HG03097 (cell line): ENCODE data around the gene RFX4.

Experiments used
- ATAC-seq: cut with Tn5 transposase; IDR thresholded peaks from one replicate; pipeline ENCODE4 v1.9.1; 2021; ENCODE audit not compliant: unreplicated experiment, low FRiP score

RFX4 gene

GRCh38 chr12:106645465-106646330 is 62.9 kb downstream of the RFX4 start:
- no peak for ATAC-seq

DNA sequence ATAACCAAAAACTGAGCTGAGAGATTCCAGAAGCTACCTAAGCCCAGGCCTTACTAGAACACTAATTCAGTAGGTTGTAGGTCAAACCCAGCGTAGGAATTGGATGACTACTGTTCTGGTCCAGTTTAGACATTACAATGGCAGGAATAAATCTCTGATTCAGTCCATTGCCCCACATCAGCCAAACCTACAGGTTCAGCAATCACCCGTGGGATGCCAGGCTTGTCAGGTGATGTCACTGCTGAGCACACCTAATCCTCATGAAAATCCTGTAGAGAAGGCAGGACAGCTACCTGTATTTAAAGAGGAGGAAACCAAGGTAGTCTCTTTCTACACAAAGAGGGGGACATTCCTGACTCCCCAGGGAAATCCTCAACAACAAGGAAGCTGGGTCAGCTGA is 63.7 kb downstream of the RFX4 start:
- no peak for ATAC-seq

DNA sequence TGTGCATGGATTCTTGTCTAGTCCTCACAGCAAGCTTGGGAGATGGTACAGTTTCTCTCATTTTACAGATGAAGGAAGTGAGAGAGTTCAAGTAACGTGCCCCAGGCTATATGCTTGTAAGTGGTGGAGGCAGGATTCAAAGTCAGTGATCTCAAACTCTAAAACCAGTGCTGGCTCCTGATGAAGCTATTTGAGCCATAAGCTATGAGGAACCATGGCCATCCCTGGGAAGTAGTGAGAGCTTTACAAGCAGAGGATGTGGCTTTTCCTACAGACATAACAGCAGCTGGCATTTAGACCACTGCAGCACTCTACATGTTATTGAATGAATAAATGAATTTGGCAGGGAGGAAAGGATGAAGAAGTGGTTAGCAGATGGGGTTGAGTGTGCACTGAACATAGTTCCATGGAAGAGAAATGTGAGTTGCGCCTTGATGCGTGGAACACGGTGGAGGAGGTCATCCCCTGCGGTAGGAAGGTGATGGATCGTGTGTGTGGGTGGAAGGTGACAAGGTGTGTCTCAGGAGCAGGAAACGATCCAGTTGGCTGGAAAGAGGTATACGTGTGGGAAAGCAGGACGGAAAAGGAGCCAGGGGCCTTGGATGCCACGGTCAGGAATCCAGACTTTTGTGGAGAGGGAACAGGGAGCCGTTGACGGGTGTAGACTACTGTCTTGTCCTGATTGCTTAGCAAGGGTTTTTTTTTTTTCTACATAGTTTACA is 65.2 kb downstream of the RFX4 start:
- no peak for ATAC-seq

DNA sequence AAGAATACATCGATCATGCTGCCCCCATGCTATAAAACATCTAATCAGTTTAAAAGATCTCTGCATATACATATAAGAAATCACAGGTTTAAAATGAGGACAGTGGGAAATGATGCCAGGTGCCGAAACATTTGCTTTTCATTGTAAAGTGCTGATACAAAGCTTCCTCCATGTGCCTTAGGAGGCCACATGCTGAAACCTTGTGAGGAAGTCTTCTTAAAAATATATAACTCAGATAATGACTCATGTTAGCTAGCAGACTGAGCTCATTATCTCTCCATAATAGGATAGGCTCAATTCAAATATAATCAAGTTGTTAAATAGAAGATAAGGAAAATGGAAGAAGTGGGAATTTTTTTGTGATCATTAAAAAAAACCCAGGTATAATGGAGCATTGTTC is 65.9 kb downstream of the RFX4 start:
- no peak for ATAC-seq

DNA sequence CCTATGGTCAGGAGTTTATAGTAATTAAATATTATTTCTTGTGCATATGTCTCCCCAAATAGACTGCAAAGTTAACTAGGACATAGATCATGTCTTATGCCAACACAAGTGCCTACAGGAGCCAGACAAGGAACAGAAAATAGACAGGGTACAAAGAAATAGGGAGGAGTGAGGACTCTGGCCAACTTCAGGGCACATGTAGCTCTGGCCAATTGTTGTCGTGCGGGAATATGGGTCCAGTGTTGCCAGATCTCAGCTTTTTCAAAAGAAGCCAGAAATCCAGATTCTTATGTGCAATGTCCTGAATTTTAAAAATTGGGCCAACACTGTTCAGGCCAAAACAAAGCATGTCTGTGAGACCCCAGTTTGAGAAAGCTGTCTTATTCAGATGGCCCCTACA is 68.7 kb downstream of the RFX4 start:
- no peak for ATAC-seq

DNA sequence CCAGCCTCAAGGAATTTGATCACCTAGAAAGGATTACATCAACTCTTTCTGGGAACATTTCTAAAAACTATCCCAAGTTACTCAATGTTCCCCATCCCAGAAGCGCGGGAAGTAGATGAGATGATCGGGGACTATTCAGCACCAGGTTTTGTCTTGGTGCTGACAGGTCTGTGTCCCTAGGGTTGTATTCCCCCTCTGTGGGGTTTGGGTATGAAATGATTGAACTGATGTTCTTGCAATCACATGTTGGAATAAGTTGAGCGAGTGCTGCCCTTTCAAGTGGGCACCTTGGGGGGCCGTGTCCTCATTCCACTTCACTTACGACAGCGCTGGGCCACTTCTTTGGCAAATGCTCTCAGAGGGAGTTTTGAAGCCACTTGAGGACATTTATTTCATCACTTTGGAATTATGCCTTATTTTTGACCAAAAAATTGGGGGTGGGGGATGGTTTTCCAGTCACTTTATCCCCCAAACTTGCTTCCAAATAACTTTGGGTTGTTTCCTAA is 69.8 kb downstream of the RFX4 start:
- ATAC-seq = no peak

GRCh38 chr12:106655577-106655976 is 72.8 kb downstream of the RFX4 start:
- ATAC-seq = no peak

DNA sequence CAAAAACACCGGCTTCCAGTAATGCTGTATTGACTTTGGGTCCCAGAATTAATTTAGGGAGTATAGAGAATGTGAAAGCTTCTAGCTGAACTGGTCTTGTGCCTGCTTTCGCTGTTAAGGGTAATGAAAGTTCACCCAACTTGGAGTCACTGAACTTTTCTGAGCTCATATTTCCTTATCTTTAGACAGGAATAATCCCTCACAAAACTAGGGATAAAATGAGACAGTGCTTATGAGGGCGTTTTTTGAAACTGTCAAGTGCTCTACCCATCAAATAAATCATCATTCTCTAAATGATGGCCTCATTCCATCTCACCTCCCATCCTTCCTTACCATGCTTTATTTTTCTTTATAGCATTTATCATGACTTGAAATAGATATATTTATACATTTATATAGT is 74.7 kb downstream of the RFX4 start:
- no peak for ATAC-seq

- no peak for ATAC-seq
Observed at GRCh38 chr12:106663385-106663784, 80.6 kb downstream of the RFX4 start.

- no peak for ATAC-seq
Observed at GRCh38 chr12:106669216-106669615, 86.4 kb downstream of the RFX4 start.

GRCh38 chr12:106670131-106670530 is 87.3 kb downstream of the RFX4 start:
- ATAC-seq = no peak

- no peak for ATAC-seq
Observed at GRCh38 chr12:106671840-106672239, 89.0 kb downstream of the RFX4 start.

DNA sequence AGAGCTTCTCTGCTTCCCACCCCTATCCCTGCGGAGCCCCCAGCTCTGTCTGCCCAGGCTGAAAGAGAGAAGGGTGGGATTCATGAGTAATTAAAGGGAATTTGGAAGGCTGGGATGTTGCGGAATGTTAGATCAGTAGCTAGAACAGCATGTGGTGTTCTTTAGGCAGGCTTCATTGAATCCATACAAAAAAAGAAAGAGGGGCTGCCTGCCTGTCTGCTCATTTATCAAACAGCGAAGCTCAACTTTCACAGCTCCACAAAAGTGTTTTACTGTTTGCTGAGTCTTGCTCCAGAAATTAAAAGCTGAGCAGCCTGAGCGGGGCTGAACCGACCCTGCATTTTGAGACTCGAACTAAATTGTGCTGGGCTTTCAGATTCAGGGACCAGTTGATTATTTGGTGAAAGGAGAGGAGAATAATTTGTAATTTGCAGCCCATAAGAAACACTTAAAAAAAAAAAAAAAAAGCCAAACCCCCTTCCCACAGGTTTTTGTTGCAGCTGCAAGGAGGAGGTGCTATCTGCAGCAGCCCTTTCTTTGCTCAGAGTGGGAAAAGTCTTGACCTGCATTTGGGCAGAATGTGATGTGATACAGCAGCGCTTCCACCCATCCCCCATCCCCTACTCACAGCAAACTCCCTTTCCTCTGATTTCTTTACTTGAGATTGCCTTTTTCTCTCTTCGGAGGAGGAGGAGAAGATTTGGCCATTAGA is 89.7 kb downstream of the RFX4 start:
- ATAC-seq = no peak

DNA sequence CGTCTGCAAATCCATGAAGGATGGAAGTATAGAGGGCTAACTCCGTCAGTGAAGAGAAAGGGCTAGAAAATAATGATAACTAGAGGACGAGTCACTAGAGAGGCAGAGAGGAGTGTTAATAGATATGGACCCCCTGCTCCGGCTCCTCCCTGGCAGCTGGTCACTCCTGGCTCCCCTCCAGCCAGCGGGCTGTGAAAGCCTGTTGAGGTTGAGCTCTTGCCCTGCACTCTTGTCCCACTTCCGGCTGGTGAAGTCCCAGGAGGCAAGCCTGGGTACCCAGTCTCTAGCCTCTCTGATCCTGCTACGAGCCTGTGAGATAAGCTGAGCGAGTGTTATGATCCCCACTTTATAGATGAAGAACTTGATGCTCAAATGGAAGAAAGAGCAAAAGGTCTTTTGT is 90.3 kb downstream of the RFX4 start:
- ATAC-seq = no peak

DNA sequence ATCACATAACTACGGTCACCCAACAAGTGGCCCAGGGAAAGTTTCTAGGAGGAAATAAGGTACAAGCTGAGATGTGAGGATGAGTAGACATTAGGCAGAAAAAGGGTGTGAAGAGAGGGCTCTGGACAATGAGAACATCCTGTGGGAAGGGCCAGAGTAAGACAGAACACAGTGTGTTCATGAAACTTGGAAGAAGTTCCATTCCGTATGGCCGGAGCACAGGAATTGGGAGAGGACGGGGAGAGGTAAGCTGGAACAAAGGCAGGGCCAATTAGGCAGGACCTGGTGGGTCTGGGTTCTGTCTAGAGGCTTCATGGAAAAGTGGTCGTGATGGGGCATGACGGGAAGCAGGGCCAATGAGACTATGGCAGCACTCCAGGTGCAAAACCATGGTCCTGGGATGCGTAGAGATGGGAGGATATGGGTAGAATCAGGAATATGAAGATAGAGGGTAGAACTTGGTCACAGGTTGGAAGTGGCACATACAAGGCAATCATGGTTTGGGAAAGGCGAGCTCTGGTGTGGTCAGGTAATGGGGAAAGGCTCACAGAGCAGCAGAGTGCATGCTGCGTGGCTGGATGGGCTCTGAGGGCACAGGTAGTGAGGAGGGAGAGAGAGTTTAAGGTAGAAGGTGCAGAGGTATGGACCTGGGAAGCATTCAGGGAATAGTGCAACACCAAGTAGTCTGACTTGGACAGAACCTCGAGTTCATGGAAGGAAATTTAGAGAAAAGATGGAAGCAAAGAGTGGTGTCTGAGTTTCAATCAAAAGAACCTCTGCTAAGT is 93.0 kb downstream of the RFX4 start:
- ATAC-seq = no peak

GRCh38 chr12:106679574-106679973 is 96.8 kb downstream of the RFX4 start:
- no peak for ATAC-seq

DNA sequence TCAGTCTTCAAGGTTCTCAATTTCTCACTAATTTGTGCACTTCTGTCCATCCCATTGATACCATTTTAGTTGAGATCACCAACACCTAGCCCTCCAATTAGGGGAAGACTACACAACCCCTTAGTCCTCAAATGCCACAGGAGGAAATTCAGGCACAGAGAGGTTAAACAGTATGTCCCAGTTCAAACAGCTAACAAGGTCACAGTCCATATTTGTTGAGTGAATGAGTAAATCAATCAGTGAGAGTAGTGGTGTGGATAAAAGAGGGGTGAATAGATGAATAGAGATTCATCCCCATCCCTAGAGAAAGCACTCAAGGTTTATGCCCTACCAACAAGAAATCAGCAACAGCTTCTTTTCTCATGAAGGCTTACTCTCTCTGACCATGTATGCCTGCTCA is 97.5 kb downstream of the RFX4 start:
- ATAC-seq = no peak

- no peak for ATAC-seq
Observed at GRCh38 chr12:106681210-106681609, 98.4 kb downstream of the RFX4 start.

GRCh38 chr12:106682594-106683234 is 99.9 kb downstream of the RFX4 start:
- no peak for ATAC-seq

DNA sequence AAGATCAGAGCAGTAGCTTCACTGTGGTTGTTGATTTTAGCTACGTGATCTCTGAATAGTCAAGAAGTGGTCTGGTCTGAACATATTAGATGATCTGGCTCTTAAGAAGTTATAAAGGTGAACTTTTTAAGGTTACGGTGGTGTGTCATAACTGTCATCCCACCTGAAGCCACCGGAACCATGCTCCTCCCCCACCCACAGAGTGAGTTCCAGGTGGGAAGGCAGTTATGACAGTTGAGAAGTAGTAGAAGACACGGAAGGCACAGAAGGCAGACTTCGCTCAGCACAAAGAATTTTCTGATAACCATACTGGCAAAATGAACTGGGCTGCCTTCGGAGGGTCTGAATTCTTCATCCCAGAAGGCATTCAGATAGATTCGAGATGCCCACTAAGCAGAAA is 101.7 kb downstream of the RFX4 start:
- ATAC-seq = no peak
